GM13977 (cell line): ENCODE data around the gene TMC1.

ENCODE experiments used
- DNase-seq: peaks from one replicate; pipeline ENCODE4 v3.0.0; 2012; ENCODE audit warnings: low spot score
- CTCF ChIP-seq: IDR thresholded peaks from 2 replicates; pipeline ENCODE4 v1.5.1; 2012; ENCODE audit warnings: mild to moderate bottlenecking, control low read depth; ENCODE audit not compliant: insufficient read depth; ENCODE audit errors: extremely low read depth, missing control alignments
- in situ Hi-C: fragments of 300-500 bp; cut with MboI; formaldehyde crosslinking; loops from one replicate; pipeline ENCODE4 v1.12.0; 2022; ENCODE audit warnings: low sequenced_read_pairs, low pct_unique_long_range_greater_than_20kb, mixed read lengths, inconsistent platforms; ENCODE audit not compliant: unreplicated experiment

TMC1 gene

GRCh38 chr9:72734631-72735030 lies 213.2 kb downstream of the TMC1 start:
- no peak for TF ChIP-seq CTCF
- no peak for DNase-seq
- in situ Hi-C loops, result no loop called here

GRCh38 chr9:72743836-72744235 lies 222.4 kb downstream of the TMC1 start:
- in situ Hi-C loops, result no loop called here
- DNase-seq, result no peak
- TF ChIP-seq CTCF, result no peak

- DNase-seq, result no peak
- in situ Hi-C loops, result no loop called here
- TF ChIP-seq CTCF, result no peak
These were observed 227.9 kb downstream of the TMC1 start for GRCh38 chr9:72749276-72749675.

GRCh38 chr9:72751541-72751940 lies 230.1 kb downstream of the TMC1 start:
- DNase-seq, result no peak
- no peak for TF ChIP-seq CTCF
- in situ Hi-C loops, result no loop called here

- no peak for DNase-seq
- in situ Hi-C loops, result no loop called here
- peak; percentile 13 for TF ChIP-seq CTCF
These were observed 232.0 kb downstream of the TMC1 start for GRCh38 chr9:72753266-72753893.

- no peak for DNase-seq
- no peak for TF ChIP-seq CTCF
- in situ Hi-C loops, result no loop called here
These were observed 234.4 kb downstream of the TMC1 start for GRCh38 chr9:72755836-72756235.

GRCh38 chr9:72758944-72759343 lies 237.5 kb downstream of the TMC1 start:
- in situ Hi-C loops, result no loop called here
- TF ChIP-seq CTCF, result no peak
- DNase-seq, result no peak
